ENCODE measurements around the gene WBP1L.
"Not testable (repeated sequence)": the region's sequence is repeated elsewhere in the genome, so short reads cannot be mapped to it uniquely, and the experiment has no call there.

WBP1L gene

GRCh38 chr10:102758933-102759262, 15.2 kb downstream of the WBP1L start:
- not testable (repeated sequence) for DNase-seq (ENCODE audit: low read depth)

DNA sequence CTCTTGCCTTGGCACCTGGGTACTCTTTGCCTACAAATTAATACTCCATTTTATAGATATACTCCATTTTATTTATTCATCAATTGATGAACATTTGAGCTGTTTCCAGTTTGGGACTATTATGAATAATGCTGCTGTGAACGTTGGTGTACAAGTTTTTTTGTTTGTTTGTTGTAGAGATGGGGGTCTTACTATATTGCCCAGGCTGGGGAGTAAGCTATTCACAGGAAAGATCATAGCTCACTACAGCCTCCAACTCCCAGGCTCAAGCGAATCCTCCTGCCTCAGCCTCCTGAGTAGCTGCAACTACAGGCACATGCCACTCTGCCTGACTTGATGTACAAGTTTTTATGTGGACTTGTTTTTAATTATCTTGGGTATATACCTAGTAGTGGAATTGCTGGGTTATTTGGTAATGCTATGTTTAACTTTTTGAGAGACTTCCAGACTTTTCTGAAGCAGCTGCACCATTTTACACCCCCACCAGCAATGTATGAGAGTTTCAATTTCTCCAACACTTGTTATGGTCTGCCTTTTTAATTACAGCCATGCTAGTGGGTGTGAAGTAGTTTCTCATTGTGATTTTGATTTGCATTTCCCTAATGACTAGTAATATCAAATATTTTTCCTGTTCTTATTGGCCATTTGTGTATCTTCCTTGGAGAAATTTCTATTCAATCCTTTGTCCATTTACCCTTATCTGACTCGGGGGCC, 15.9 kb downstream of the WBP1L start:
- no peak for DNase-seq (ENCODE audit: low read depth)

DNA sequence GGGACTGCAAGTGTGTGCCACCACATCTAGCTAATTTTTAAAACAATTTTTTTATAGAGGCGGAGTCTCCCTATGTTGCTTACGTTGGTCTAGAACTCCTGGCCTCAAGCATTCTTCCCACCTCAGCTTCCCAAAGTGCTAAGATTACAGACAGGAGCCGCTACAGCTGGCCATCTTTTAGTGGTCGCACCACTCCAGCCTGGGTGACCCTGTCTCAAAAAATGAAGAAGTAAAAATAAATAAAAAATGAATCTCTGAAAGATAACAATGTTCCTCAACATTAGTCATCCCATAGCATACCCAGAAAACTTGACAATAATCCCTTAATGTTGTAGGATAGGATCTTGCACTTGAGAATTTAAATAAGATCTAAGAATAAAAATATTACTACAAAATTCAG, 18.2 kb downstream of the WBP1L start:
- no peak for DNase-seq (ENCODE audit: low read depth)

- DNase-seq (ENCODE audit: low read depth): no peak
Measured at GRCh38 chr10:102762401-102763015, 18.8 kb downstream of the WBP1L start.

GRCh38 chr10:102763037-102763607, 19.4 kb downstream of the WBP1L start:
- DNase-seq (ENCODE audit: low read depth): no peak

DNA sequence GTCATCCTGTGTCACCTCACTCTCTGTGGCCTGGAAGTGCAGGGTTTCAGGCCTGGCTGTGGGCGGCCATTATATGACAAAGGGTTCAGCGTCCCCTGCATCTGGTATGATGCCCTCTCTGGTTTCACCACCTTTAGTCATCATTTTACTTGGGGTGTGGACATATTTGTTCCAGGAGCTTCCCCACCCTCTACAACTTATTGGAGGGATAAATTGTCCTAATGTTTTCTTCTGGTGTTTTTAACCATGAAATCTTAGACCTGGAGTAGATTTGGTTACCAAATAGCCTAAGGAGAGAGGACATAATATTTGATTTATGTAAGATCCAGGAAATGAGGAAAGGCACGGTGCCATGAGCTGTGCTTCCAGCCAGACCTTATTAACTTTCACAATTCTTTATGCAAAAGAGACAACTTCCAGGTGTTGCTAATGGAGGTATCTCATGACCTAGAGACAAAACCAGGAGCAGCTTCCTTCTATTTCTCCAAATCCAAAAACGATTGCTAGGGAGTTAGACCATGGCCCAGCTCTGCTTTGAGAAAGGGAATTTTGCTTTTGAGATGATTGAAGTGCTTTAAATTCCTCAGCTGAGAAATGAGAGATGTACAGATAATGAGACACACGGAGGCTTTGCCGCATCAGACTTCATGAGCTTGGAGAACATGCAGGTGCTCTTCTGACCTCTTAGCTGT, 20.9 kb downstream of the WBP1L start:
- DNase-seq (ENCODE audit: low read depth): no peak

DNA sequence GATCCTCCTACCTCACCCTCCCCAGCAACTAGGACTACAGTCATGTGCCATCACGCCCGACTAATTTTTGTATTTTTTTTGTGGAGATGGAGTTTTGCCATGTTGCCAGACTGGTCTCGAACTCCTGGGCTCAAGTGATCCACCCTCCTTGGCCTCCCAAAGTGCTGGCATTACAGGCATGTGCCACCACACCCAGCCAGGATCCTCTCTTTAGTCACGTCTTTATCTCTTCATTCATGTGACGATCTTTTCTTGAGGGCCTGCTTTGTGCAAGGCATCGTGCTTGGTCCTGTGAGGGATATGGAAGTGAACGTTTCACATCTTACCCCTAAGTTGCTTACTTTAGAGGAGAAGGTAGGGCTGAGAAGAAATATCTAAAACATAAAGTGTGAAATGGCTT, 21.6 kb downstream of the WBP1L start:
- DNase-seq (ENCODE audit: low read depth): no peak

GRCh38 chr10:102767428-102768160, 23.8 kb downstream of the WBP1L start:
- DNase-seq (ENCODE audit: low read depth): no peak

GRCh38 chr10:102769375-102770107, 25.8 kb downstream of the WBP1L start:
- no peak for DNase-seq (ENCODE audit: low read depth)

DNA sequence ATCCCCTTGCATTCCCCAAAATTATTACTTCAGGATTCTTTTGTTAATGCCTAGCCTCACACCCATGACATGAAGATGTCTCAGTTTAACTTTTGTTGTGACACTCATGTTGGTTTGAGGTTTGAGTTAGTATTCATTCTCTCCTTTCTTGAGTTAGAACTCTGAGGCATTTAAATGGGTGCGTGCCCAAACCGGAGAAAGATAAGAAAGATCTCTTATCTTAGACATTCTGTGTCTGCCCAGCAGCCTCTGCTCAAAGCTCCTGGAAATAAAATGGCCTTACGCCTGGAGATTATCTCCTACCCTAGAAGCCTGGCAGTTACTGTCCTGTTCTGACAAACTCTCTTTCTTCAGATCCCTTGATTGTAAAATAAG, 26.3 kb downstream of the WBP1L start:
- DNase-seq (ENCODE audit: low read depth): no peak

- DNase-seq (ENCODE audit: low read depth): no peak
Measured at GRCh38 chr10:102770792-102771191, 27.0 kb downstream of the WBP1L start.

DNA sequence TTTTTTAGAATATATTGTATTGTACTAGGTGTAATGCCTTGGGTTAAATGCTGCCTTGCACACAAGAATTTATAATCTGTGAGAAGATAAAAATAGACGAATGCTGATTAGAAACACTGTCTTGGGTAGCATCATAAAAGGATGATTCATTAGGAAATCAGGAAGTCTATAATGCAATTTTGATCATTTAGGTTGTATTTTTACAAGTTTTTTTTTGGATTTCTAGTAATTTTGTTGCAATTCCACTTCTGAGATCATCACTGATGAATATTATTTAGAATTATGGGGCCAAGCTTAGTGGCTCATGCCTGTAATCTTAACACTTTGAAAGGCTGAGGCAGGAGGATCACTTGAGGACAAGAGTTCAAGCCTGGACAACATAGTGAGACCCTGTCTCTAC, 29.6 kb downstream of the WBP1L start:
- no peak for DNase-seq (ENCODE audit: low read depth)

DNA sequence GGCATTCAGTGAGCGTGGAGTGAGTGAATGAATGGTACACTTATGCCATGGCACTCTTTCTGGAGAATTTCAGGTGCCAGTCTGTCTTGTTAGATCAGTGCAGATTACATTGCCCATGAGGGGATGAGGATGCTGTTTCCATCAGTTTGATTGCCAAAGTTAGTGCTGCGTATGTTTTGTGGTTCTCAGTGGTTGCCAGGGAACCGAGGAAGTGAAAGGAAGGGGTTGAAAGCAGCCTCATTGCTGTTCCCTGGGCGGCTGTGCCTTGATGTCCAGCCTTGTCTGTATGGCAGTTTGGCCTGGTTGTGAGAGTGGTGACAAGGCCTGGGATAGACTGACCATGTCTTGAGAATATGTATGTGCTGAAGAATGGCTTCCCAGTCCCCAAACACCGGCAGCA, 30.2 kb downstream of the WBP1L start:
- DNase-seq (ENCODE audit: low read depth): no peak

DNA sequence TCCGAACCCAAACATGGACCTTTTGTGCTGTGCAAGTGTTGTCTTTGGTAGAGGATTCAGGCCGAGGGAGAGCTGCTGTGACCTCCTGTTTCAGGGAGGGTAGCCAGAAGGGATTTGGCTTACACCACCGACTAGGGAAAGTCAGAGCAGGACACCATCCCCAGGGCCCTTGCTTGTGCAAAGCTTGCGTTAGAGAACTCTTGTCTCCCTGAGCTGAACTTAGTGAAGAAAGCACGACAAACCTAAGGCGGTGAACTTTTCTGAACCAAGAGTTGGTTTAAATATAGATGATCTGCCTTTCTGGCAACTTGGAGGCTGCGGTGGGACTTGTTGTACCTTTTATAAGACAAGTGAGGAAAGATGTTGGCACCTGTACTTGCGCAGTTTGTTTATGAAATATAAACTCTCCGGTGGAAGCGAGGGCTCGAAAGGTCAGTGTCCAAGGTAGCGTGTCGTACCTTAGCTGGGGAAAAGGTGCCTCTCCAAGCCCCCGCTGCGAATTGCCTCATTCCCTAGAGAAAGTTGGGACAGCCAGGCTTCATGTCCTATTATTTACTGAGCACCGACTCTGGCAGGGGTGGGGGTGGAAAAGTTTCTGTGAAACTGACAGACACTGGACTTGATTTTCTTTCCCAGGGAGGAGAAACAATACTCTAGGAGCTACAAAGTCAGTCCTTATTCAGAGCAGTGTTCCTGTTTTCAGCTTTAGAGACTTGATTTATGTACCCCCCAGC, 31.6 kb downstream of the WBP1L start:
- DNase-seq (ENCODE audit: low read depth): no peak

GRCh38 chr10:102775935-102776669, 32.4 kb downstream of the WBP1L start:
- no peak for DNase-seq (ENCODE audit: low read depth)

DNA sequence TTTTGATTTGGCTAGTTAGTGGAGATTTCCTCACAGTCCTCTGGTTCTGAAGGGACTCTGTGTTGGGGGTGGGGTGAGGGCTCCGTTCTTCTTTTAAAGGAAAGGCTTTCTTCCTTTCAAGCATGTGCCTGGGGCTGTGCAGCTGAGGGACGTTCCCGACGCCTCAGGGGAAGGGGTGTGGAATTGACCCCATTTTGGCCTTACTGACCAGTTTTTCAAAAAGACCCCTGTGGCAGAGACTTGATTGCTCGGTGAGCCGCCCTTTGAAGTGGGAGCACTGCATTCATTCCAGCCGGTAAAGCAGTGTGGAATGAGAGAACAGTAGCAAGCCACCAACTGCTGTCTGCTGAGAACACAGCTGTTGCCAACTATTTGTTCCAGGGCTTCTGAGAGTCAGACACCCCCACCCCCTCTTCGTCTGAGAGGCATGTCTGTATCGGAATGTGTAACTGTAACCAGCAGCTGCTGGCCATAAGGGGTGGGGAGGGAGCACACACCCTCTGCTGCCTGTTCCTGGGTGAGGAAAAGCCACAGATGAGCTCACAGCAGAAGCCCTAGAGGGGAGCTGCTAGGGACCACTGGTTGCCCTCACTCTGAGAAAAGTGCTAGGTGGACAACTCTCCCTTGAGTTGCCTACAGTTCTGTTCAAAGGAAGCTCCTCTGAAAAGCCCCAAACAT, 33.2 kb downstream of the WBP1L start:
- no peak for DNase-seq (ENCODE audit: low read depth)

DNA sequence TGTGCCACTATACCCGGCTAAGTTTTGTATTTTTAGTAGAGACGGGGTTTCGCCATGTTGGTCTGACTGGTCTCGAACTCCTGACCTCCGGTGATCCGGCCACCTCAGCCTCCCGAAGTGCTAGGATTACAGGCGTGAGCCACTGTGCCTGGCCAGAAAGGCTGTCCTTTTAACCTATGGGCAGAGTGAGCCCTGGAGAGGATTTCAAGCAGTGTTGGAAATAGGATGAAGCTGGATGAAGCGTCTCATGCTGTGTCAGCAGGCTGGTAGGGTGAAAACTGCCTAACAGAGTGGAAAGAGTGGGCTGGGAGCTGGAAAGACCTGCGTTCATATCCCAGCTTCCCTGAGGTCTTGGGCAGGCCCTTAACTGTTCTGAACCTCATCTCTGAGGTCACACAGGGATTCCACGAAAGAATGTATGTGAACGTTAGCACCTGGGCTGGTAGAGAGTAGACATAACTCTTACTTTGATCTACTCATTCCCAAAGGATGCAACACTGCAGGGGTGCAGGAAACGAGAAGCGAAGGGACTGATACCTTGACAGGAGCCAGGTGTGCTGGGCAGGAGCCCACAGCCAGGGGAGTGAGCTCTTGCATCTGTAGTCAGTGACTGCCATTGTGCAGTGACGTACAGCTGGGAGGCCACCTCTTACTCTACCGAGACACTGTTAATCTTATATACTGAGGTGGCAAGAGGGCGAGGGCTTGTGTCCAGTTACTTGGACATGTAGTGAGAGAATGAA, 34.1 kb downstream of the WBP1L start:
- no peak for DNase-seq (ENCODE audit: low read depth)

DNA sequence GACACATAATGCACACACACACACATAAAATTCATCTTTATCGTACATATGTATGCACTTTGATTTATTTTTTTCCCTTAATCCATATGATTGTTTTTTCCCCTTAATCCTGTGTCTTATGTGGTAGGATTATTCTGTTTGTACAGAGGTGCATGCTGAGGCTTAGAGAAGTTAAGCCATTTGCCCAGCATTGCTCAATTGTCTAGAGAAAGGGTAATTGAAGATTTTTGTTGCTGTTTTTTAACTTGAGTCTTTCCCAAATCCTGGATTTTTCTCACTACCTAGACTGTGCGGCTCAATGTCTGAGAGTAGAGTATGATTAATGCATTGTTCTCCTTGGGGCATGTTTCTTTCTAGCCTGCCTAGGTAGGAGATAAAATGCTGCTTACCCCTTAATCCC, 35.0 kb downstream of the WBP1L start:
- DNase-seq (ENCODE audit: low read depth): no peak
